ENCODE data around the gene SLC39A1. TPM values are rescaled to one million over a fixed set of nuclear protein-coding genes. Genes with fewer than 3 reads are reported as not detected.

SLC39A1 gene
- total and polyA plus RNA-seq, 2 experiments from 2014 or later = 87.3 to 220 TPM

DNA sequence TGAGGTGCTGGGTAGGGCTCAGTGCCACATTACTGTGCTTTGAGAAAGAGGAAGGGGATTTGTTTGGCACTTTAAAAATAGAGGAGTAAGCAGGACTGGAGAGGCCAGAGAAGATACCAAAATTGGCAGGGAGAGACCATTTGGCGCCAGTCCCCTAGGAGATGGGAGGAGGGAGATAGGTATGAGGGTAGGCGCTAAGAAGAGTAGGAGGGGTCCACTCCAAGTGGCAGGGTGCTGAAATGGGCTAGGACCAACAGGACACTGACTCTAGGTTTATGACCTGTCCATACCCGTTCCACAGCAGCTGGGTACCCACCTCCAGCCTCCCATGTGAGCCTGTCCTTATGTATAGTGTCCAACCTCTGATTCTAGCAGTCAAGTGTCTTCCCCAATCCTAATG is 3.9 kb downstream of the SLC39A1 start:
- Mint-ChIP-seq H3K36me3 (ENCODE audit: low read depth) (peaks cover 36% of the 10 kb centered on the region), H3K9me3 (peaks cover 3% of the 10 kb centered on the region; the same call in 2 of the 3 replicates), H3K27me3 (ENCODE audit: insufficient read depth, low read depth, poor library complexity) (peaks cover 26% of the 10 kb centered on the region), H3K4me3 (peak overlapping the region; percentile 99; the same call in 2 of the 3 replicates), H3K4me1 (peaks cover 44% of the 10 kb centered on the region), H3K27ac (peak overlapping the region; percentile 63; the same call in 1 of the 2 replicates)
- TF ChIP-seq, protein P1, sequence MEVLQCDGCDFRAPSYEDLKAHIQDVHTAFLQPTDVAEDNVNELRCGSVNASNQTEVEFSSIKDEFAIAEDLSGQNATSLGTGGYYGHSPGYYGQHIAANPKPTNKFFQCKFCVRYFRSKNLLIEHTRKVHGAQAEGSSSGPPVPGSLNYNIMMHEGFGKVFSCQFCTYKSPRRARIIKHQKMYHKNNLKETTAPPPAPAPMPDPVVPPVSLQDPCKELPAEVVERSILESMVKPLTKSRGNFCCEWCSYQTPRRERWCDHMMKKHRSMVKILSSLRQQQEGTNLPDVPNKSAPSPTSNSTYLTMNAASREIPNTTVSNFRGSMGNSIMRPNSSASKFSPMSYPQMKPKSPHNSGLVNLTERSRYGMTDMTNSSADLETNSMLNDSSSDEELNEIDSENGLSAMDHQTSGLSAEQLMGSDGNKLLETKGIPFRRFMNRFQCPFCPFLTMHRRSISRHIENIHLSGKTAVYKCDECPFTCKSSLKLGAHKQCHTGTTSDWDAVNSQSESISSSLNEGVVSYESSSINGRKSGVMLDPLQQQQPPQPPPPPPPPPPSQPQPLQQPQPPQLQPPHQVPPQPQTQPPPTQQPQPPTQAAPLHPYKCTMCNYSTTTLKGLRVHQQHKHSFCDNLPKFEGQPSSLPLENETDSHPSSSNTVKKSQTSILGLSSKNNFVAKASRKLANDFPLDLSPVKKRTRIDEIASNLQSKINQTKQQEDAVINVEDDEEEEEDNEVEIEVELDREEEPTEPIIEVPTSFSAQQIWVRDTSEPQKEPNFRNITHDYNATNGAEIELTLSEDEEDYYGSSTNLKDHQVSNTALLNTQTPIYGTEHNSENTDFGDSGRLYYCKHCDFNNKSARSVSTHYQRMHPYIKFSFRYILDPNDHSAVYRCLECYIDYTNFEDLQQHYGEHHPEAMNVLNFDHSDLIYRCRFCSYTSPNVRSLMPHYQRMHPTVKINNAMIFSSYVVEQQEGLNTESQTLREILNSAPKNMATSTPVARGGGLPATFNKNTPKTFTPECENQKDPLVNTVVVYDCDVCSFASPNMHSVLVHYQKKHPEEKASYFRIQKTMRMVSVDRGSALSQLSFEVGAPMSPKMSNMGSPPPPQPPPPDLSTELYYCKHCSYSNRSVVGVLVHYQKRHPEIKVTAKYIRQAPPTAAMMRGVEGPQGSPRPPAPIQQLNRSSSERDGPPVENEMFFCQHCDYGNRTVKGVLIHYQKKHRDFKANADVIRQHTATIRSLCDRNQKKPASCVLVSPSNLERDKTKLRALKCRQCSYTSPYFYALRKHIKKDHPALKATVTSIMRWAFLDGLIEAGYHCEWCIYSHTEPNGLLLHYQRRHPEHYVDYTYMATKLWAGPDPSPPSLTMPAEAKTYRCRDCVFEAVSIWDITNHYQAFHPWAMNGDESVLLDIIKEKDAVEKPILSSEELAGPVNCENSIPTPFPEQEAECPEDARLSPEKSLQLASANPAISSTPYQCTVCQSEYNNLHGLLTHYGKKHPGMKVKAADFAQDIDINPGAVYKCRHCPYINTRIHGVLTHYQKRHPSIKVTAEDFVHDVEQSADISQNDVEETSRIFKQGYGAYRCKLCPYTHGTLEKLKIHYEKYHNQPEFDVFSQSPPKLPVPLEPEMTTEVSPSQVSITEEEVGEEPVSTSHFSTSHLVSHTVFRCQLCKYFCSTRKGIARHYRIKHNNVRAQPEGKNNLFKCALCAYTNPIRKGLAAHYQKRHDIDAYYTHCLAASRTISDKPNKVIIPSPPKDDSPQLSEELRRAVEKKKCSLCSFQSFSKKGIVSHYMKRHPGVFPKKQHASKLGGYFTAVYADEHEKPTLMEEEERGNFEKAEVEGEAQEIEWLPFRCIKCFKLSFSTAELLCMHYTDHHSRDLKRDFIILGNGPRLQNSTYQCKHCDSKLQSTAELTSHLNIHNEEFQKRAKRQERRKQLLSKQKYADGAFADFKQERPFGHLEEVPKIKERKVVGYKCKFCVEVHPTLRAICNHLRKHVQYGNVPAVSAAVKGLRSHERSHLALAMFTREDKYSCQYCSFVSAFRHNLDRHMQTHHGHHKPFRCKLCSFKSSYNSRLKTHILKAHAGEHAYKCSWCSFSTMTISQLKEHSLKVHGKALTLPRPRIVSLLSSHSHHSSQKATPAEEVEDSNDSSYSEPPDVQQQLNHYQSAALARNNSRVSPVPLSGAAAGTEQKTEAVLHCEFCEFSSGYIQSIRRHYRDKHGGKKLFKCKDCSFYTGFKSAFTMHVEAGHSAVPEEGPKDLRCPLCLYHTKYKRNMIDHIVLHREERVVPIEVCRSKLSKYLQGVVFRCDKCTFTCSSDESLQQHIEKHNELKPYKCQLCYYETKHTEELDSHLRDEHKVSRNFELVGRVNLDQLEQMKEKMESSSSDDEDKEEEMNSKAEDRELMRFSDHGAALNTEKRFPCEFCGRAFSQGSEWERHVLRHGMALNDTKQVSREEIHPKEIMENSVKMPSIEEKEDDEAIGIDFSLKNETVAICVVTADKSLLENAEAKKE (CRISPR knock-in tag; IDR thresholded peaks at IDR 0.05) = no peak
- Histone ChIP-seq H3K79me2 (replicated peaks; ENCODE audit: insufficient read depth) (peaks cover 65% of the 10 kb centered on the region), H3K4me2 (peak overlapping the region; percentile 19; the same call in 1 of the 2 replicates), H4K20me1 (replicated peaks; ENCODE audit: insufficient read depth) (peaks cover 18% of the 10 kb centered on the region), H2AFZ (no peak overlapping the region), H3K36me3 (ENCODE audit: insufficient read depth) (peaks cover 14% of the 10 kb centered on the region), H3F3A (replicated peaks; ENCODE audit: low read depth) (peaks cover 37% of the 10 kb centered on the region), H3K27ac (ENCODE audit: low read depth) (peak overlapping the region; percentile 67), H3K27me3 (ENCODE audit: insufficient read depth) (no peaks in the 10 kb centered on the region), H3K4me1 (ENCODE audit: insufficient read depth) (peaks cover 31% of the 10 kb centered on the region), H3K9me2 (ENCODE audit: insufficient read depth) (no peaks in the 10 kb centered on the region), H3K4me3 (peak overlapping the region; percentile 31; the same call in 1 of the 2 replicates)
- ATAC-seq (no peak), DNase-seq (ENCODE audit: low spot score) (peak; percentile 19)

DNA sequence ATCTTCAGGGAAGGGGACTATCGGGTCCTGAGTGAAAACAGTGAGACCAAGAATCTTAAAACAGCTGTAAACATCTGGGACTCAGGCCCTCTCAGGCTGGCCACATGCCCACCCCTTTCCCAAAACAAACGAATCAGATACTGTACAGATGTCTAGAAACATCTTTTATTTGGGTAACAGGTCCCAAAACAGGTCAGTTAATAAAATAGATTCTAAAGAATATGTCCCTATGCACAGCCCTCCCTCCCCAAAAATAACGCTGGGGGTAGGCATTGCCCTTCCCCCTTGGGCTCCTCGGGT is 4.4 kb downstream of the SLC39A1 start:
- ATAC-seq = no peak
- Mint-ChIP-seq H3K4me3 (peak overlapping the region; percentile 99), H3K9me3 (peaks cover 3% of the 10 kb centered on the region; the same call in 2 of the 3 replicates), H3K27me3 (ENCODE audit: insufficient read depth, low read depth, poor library complexity) (peaks cover 28% of the 10 kb centered on the region), H3K27ac (peak overlapping the region; percentile 63), H3K4me1 (peaks cover 44% of the 10 kb centered on the region), H3K36me3 (ENCODE audit: low read depth) (peaks cover 37% of the 10 kb centered on the region)
- H3K4me2 ChIP-seq = peak overlapping the region; percentile 19
- H3K79me2 ChIP-seq (replicated peaks; ENCODE audit: insufficient read depth) = peaks cover 68% of the 10 kb centered on the region
- no peaks in the 10 kb centered on the region for H3K9me2 ChIP-seq (ENCODE audit: insufficient read depth)
- TF ChIP-seq EZH2 (IDR thresholded peaks at IDR 0.05; ENCODE audit: low read depth, unreplicated experiment) = no peak
- TF ChIP-seq POLR2AphosphoS5 (IDR thresholded peaks at IDR 0.05; ENCODE audit: low read depth) = no peak
- no peak for TF ChIP-seq ZNF114 (CRISPR knock-in tag; IDR thresholded peaks at IDR 0.05)
- TF ChIP-seq, protein P2, sequence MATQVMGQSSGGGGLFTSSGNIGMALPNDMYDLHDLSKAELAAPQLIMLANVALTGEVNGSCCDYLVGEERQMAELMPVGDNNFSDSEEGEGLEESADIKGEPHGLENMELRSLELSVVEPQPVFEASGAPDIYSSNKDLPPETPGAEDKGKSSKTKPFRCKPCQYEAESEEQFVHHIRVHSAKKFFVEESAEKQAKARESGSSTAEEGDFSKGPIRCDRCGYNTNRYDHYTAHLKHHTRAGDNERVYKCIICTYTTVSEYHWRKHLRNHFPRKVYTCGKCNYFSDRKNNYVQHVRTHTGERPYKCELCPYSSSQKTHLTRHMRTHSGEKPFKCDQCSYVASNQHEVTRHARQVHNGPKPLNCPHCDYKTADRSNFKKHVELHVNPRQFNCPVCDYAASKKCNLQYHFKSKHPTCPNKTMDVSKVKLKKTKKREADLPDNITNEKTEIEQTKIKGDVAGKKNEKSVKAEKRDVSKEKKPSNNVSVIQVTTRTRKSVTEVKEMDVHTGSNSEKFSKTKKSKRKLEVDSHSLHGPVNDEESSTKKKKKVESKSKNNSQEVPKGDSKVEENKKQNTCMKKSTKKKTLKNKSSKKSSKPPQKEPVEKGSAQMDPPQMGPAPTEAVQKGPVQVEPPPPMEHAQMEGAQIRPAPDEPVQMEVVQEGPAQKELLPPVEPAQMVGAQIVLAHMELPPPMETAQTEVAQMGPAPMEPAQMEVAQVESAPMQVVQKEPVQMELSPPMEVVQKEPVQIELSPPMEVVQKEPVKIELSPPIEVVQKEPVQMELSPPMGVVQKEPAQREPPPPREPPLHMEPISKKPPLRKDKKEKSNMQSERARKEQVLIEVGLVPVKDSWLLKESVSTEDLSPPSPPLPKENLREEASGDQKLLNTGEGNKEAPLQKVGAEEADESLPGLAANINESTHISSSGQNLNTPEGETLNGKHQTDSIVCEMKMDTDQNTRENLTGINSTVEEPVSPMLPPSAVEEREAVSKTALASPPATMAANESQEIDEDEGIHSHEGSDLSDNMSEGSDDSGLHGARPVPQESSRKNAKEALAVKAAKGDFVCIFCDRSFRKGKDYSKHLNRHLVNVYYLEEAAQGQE (IDR thresholded peaks at IDR 0.05; ENCODE audit: unreplicated experiment) = no peak
- no peak for TF ChIP-seq CREB1 (CRISPR knock-in tag; IDR thresholded peaks at IDR 0.05; ENCODE audit: low read depth)
- H3K4me3 ChIP-seq = peak overlapping the region; percentile 31
- peaks cover 14% of the 10 kb centered on the region for H3K36me3 ChIP-seq (ENCODE audit: insufficient read depth)
- H3K27ac ChIP-seq (ENCODE audit: low read depth) = peak overlapping the region; percentile 67
- peaks cover 29% of the 10 kb centered on the region for H3K4me1 ChIP-seq (ENCODE audit: insufficient read depth)
- peaks cover 33% of the 10 kb centered on the region for H3F3A ChIP-seq (replicated peaks; ENCODE audit: low read depth)
- peaks cover 23% of the 10 kb centered on the region for H4K20me1 ChIP-seq (replicated peaks; ENCODE audit: insufficient read depth)
- no peak overlapping the region for H2AFZ ChIP-seq
- no peaks in the 10 kb centered on the region for H3K27me3 ChIP-seq (ENCODE audit: insufficient read depth)
- DNase-seq (ENCODE audit: low spot score) = no peak
